H7 (cell line): ENCODE measurements around the gene PRR7. TPM values are rescaled to one million over a fixed set of nuclear protein-coding genes. Genes with fewer than 3 reads are reported as not detected.

Experiments used
- DNase-seq: peaks from one replicate; pipeline ENCODE4 v3.0.0; 2012
- H3K27me3 ChIP-seq: 2 replicates; pipeline ENCODE4 v1.6.0; 2011; ENCODE audit warnings: mild to moderate bottlenecking, low read length; ENCODE audit not compliant: control insufficient read depth, insufficient read depth
- H3K36me3 ChIP-seq: replicated peaks from 2 replicates; pipeline ENCODE4 v1.5.1; 2011; ENCODE audit warnings: low read length; ENCODE audit not compliant: control insufficient read depth, insufficient read depth
- H3K4me3 ChIP-seq: 2 replicates; pipeline ENCODE4 v1.5.1; 2011; ENCODE audit warnings: low read depth, mild to moderate bottlenecking, control low read depth, low read length, moderate library complexity; ENCODE audit not compliant: insufficient read depth
- total RNA-seq: library from RNA; depleted of rRNA; stranded (reverse); fragments of >200 nt; shearing (Covaris generic); gene quantifications from 2 replicates; pipeline ENCODE4 v1.2.3, GENCODE V29; 2014; rRNA removed

PRR7 gene
- total RNA-seq, 1 experiment from 2014 or later = 12.1 TPM

GRCh38 chr5:177505075-177505474 is 58.5 kb downstream of the PRR7 start:
- no peak for DNase-seq
- no peak overlapping the region for H3K4me3 ChIP-seq
- H3K27me3 ChIP-seq = no peaks in the 10 kb centered on the region
- H3K36me3 ChIP-seq = no peaks in the 10 kb centered on the region

Other genes starting within 250 kb of the PRR7 start
- 25.4 and 35.7 TPM in 2 replicates for gene RAB24, start 143.1 kb upstream of the PRR7 start, total RNA-seq
- gene PRELID1, start 143.0 kb upstream of the PRR7 start, total RNA-seq = 360 and 469 TPM in 2 replicates
- 26.4 and 27.2 TPM in 2 replicates for gene MXD3, start 134.9 kb upstream of the PRR7 start, total RNA-seq
- gene LMAN2, start 95.1 kb upstream of the PRR7 start, total RNA-seq = 221 and 225 TPM in 2 replicates
- 31.0 and 32.4 TPM in 2 replicates for gene RGS14, start 88.9 kb upstream of the PRR7 start, total RNA-seq
- not detected in 2 replicates for gene SLC34A1, start 62.4 kb upstream of the PRR7 start, total RNA-seq
- not detected in 2 replicates for gene PFN3, start 46.2 kb upstream of the PRR7 start, total RNA-seq
- 3.2 and 3.7 TPM in 2 replicates for gene F12, start 37.2 kb upstream of the PRR7 start, total RNA-seq
- 62.4 and 66.8 TPM in 2 replicates for gene GRK6, start 20.1 kb upstream of the PRR7 start, total RNA-seq
- 165 and 216 TPM in 2 replicates for gene DBN1, start 26.8 kb downstream of the PRR7 start, total RNA-seq
- 71.9 and 97.3 TPM in 2 replicates for gene PDLIM7, start 50.8 kb downstream of the PRR7 start, total RNA-seq
- gene DOK3, start 63.0 kb downstream of the PRR7 start, total RNA-seq = 0.76 and 3.2 TPM in 2 replicates
- gene DDX41, start 70.1 kb downstream of the PRR7 start, total RNA-seq = 96.5 and 106 TPM in 2 replicates
- gene FAM193B, start 107.7 kb downstream of the PRR7 start, total RNA-seq = 70.2 and 80.0 TPM in 2 replicates
- 52.3 and 59.4 TPM in 2 replicates for gene TMED9, start 145.4 kb downstream of the PRR7 start, total RNA-seq
- gene B4GALT7, start 153.3 kb downstream of the PRR7 start, total RNA-seq = 29.7 and 37.3 TPM in 2 replicates